Spinal cord (tissue), 10 donors: Measurements from ENCODE around the gene ZNF280B. TPM values are rescaled to one million over a fixed set of nuclear protein-coding genes. Genes with fewer than 3 reads are reported as not detected.
"Not testable (repeated sequence)": the region's sequence is repeated elsewhere in the genome, so short reads cannot be mapped to it uniquely, and the experiment has no call there.

Experiments used
- DNase-seq, 6 donors: peaks; one replicate each; pipeline versions ENCODE4 v3.0.0 to v3.0.0-alpha.2; 2013 to 2015; ENCODE audit warnings: low spot score in 6 of 6, low read depth in 4 of 6
- H3K27ac ChIP-seq: one replicate; pipeline ENCODE4 v1.5.1; 2013; ENCODE audit warnings: low read depth, low read length, control low read depth
- H3K27me3 ChIP-seq: one replicate; pipeline ENCODE4 v1.6.1; 2013; ENCODE audit warnings: low read length; ENCODE audit not compliant: control insufficient read depth, insufficient read depth
- H3K36me3 ChIP-seq: one replicate; pipeline ENCODE4 v1.6.1; 2013; ENCODE audit warnings: low read length; ENCODE audit not compliant: control insufficient read depth, insufficient read depth
- H3K4me1 ChIP-seq: one replicate; pipeline ENCODE4 v1.6.1; 2013; ENCODE audit warnings: low read length; ENCODE audit not compliant: control insufficient read depth, insufficient read depth
- H3K4me3 ChIP-seq: one replicate; pipeline ENCODE4 v1.5.1; 2013; ENCODE audit warnings: low read depth, low read length, control low read depth
- H3K9me3 ChIP-seq: one replicate; pipeline ENCODE4 v1.6.1; 2013; ENCODE audit warnings: low read length; ENCODE audit not compliant: control insufficient read depth, insufficient read depth
- WGBS: methylation state at CpG from one replicate; pipeline ENCODE4 v1.1.5; 2013; ENCODE audit warnings: missing lambda C conversion rate; ENCODE audit not compliant: insufficient coverage; 5-methylcytosine and 5-hydroxymethylcytosine counted together
- polyA plus RNA-seq, 2 donors: library from polyadenylated mRNA; unstranded; fragments of 120-200 nt; gene quantifications; one replicate each; pipeline ENCODE4 v1.2.1, GENCODE V29; 2013; ENCODE audit not compliant: insufficient read length in 2 of 2
- total RNA-seq, 2 donors: library from RNA; depleted of rRNA in 1 of 2; stranded (reverse); fragments of 120-200 nt in 1 of 2; fragments of >200 nt in 1 of 2; gene quantifications; one replicate each; pipeline versions ENCODE4 v1.2.3 to v1.2.4, GENCODE V29; 2013 to 2014
- donor health status: healthy.

ZNF280B gene
- total and polyA plus RNA-seq, 4 donors = 3.4 to 5.0 (median 4.3) TPM

DNA sequence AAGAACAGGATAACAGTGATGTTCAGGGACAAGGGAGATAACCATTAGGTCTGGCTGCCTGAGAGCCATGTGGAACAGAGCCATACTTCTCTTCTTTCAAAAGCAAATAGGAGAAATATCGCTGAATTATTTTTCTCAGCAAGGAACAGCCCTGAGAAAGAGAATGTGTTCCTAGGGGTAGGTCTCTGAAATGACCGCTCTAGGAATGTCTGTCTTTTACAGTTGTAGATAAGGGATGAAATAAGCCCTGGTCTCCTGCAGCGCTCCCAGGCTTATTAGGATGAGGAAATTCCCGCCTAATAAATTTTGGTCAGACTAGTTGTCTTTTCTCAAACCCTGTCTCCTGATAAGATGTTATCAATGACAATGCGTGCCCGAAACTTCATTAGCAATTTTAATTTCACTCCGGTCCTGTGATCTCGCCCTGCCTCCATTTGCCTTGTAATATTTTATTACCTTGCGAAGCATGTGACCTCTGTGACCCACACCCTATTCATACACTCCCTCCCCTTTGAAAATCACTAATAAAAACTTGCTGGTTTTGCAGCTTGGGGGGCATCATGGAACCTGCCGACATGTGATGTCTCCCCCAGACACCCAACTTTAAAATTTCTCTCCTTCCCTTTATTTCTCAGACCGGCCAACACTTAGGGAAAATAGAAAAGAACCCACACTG, 39.6 kb downstream of the ZNF280B start:
- 95% methylated on average over 4 of the region's 11 CpGs for WGBS
- DNase-seq, H3K27ac ChIP-seq, H3K36me3 ChIP-seq, H3K4me1 ChIP-seq, H3K27me3 ChIP-seq, H3K4me3 ChIP-seq, H3K9me3 ChIP-seq: not testable (repeated sequence)

DNA sequence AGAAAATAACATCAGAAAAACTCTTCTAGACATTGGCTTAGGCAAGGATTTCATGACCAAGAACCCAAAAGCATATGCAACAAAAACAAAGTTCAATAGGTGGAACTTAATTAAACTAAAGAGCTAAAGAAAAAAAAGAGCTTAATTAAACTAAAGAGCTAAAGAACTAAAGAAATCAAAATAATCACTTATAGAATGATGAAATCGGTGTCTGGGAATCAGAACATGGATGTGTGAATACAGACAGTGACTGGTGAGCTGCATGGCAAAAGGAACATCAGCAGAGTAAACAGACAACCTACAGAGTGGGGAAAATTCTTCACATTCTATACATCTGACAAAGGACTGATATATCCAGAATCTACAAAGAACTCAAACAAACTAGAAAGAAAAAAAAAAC, 41.4 kb downstream of the ZNF280B start:
- H3K27me3 ChIP-seq = peaks cover 4% of the 10 kb centered on the region
- no CpG with 5 or more reads among the region's 1 CpG for WGBS
- no peak overlapping the region for H3K27ac ChIP-seq
- H3K9me3 ChIP-seq = no peaks in the 10 kb centered on the region
- no peak overlapping the region for H3K4me3 ChIP-seq
- no peaks in the 10 kb centered on the region for H3K4me1 ChIP-seq
- no peaks in the 10 kb centered on the region for H3K36me3 ChIP-seq
- no peak for DNase-seq

DNA sequence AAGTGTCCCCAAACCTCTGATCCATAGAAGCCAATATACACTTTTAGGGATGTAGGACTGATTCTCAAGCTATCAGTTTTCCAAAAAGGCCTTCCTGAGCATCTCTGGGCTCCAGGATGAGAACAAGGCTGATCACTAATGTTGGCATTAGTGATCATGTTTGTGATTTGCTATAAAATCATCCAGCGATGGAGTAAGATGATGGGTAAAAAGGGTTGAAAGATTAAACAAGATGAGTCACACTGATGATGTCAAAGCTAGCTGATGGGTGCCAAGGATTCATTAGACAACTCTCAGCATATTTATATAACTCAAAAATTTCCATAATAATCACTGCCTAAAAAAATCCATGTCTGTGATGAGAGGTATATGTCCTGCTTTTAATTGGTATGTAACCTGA, 42.8 kb downstream of the ZNF280B start:
- no CpG with 5 or more reads among the region's 1 CpG for WGBS

DNA sequence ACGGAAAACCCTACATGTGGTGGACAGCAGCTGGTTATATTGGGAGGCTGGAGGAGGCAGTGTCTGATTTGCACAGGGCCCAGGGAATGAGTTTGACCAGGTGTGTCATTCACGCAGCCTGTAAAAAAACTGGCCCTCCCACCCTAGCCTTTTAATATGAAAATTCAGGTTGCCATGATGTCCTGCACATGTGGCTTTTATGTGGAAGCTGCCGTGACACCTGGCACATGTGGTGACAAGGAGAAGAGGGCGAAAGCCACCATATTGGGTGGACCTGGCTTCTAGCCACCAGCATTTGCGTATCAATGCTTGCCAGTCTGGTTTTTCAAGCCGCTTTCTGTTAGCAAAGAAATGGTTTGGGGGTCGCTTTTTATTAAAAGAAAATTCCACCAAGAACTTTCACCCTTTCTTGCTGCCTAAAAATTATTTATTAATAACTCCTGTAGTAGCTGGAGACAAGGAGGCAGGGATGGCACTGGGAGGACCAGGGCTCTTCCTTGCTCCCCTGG, 43.4 kb downstream of the ZNF280B start:
- WGBS = 81% methylated on average over 3 of the region's 7 CpGs
- no peak for DNase-seq
- no peaks in the 10 kb centered on the region for H3K36me3 ChIP-seq
- no peaks in the 10 kb centered on the region for H3K4me1 ChIP-seq
- no peaks in the 10 kb centered on the region for H3K9me3 ChIP-seq
- no peak overlapping the region for H3K27ac ChIP-seq
- H3K27me3 ChIP-seq = peaks cover 4% of the 10 kb centered on the region
- no peak overlapping the region for H3K4me3 ChIP-seq

More for the DNA sequence above, 42.8 kb downstream of the ZNF280B start:
- Histone ChIP-seq H3K27ac (no peak overlapping the region), H3K4me1 (no peaks in the 10 kb centered on the region), H3K36me3 (no peaks in the 10 kb centered on the region), H3K27me3 (peaks cover 4% of the 10 kb centered on the region), H3K9me3 (no peaks in the 10 kb centered on the region), H3K4me3 (no peak overlapping the region)
- DNase-seq = no peak

DNA sequence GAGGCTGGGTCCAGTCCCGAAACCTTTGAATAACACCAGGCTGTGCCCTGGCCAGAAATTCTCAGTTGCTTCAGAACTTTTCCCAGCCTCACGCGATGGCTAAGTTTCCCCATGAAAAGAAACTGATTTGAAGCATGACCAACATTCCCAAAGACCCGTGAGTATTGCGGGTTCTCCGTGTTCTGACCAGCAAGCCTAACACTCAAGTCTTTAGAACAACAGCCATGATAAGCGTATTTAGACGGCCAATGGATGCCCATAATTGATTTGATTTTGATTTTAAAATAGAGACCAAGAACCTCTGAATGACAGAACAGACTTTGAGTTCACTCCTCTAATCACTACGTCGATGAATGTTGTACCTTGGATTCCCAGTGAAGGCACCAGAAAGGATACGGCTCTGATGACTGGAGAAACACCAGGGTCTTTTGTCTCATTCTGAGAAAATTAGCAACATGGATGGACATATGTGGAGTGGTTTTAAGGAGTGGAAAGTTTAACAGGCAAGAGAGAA, 43.9 kb downstream of the ZNF280B start:
- no peak for DNase-seq

DNA sequence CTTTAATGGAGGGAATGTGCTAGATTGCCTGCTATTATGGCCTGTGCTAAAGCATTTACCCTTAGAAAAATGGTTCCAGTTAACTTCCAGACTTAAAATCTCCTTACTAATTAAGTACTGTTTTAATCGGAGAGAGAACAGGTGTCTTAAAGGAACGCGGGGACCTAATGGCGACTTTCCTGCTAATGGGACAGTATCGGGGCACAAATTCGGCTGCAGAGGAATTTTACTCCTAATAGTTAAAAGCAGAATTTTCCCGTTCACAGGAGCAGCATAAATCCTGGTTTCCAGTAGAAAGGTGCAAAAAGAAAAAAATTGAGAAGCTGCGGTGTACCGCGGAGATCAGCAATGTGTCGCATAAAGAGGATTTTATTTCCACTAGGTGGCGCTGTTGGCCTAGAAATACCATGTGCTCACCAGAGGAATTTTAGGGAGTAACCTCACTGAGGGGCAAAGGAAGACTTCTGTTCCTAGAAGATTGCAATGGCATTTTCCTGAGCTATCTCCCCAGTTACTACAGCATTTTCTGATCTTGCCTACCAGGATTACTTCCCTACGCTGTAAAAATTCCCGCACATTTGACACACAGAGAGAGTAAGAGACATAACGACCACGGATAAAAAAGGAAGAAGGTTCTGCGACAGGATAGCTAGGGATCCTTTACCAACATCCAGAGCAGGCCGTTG, 44.5 kb downstream of the ZNF280B start:
- H3K36me3 ChIP-seq = no peaks in the 10 kb centered on the region
- H3K27ac ChIP-seq = no peak overlapping the region
- H3K9me3 ChIP-seq = peaks cover 2% of the 10 kb centered on the region
- no peak overlapping the region for H3K4me3 ChIP-seq
- H3K27me3 ChIP-seq = peaks cover 4% of the 10 kb centered on the region
- DNase-seq = peak; percentile 59 to 94 (median 79)
- WGBS = 22% methylated on average over 15 of the region's 18 CpGs
- no peaks in the 10 kb centered on the region for H3K4me1 ChIP-seq

More for the DNA sequence above, 43.9 kb downstream of the ZNF280B start:
- H3K9me3 ChIP-seq = peaks cover 2% of the 10 kb centered on the region
- no peak overlapping the region for H3K27ac ChIP-seq
- H3K27me3 ChIP-seq = peaks cover 4% of the 10 kb centered on the region
- H3K4me1 ChIP-seq = no peaks in the 10 kb centered on the region
- H3K4me3 ChIP-seq = no peak overlapping the region
- no peaks in the 10 kb centered on the region for H3K36me3 ChIP-seq
- WGBS = 79% methylated on average over 7 of the region's 11 CpGs

DNA sequence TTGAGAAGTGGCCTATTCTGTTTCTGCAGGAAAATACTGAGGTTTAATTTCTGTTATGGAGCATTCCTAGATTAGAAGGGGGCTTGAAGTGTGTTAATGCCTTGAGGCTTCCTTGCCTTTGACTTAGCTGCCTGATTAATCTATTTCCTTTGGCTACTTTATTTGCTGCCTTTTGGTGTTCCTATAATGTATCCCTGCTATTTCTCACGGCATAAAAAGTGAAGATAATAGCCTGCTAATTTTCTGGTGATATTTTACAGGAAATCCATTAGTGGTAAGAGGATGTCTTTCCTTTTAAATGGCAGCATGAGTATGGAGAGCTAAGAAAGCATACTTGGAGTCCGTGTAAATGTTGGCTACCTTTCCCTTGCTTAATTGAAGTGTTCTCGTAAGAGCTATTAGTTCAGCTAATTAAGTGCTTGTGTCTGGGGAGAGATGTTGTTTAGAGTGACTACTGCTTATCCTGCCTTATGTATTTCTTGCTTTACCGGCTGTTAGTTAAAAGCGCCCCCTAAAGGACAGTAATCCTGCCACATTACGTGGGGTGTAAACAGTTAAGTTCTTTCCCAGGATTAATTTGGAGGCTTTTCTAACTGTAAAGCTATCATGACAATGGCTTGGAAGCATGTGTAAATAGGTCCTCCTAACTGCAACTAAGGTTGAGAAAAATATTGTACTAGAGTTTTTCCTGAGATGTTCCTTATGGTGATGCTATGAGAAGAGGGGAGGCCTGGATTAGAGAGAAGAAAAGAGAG, 45.6 kb downstream of the ZNF280B start:
- Histone ChIP-seq H3K27me3 (peaks cover 4% of the 10 kb centered on the region), H3K27ac (no peak overlapping the region), H3K36me3 (no peaks in the 10 kb centered on the region), H3K9me3 (peaks cover 5% of the 10 kb centered on the region), H3K4me3 (no peak overlapping the region), H3K4me1 (no peaks in the 10 kb centered on the region)
- WGBS = 25% methylated on average over 1 of the region's 6 CpGs
- DNase-seq = peak in 1 of 6 donors; percentile 24

DNA sequence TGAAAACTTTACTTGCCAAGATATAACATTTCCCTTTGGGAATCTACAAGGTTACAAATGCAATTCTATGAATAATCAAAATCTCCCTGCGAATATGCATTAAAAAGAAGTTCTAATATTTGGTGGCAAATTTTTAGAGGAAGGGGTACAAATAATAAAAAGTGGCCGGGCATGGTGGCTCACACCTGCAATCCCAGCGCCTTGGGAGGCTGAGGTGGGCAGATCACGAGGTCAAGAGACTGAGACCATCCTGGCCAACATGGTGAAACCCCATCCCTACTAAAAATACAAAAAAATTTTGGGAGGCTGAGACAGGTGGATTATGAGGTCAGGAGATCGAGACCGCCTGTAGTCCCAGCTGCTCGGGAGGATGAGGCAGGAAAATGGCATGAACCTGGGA, 47.0 kb downstream of the ZNF280B start:
- 91% methylated on average over 4 of the region's 7 CpGs for WGBS
- Histone ChIP-seq H3K27ac (no peak overlapping the region), H3K9me3 (peaks cover 5% of the 10 kb centered on the region), H3K4me1 (no peaks in the 10 kb centered on the region), H3K36me3 (no peaks in the 10 kb centered on the region), H3K4me3 (no peak overlapping the region), H3K27me3 (peaks cover 4% of the 10 kb centered on the region)
- DNase-seq = no peak

DNA sequence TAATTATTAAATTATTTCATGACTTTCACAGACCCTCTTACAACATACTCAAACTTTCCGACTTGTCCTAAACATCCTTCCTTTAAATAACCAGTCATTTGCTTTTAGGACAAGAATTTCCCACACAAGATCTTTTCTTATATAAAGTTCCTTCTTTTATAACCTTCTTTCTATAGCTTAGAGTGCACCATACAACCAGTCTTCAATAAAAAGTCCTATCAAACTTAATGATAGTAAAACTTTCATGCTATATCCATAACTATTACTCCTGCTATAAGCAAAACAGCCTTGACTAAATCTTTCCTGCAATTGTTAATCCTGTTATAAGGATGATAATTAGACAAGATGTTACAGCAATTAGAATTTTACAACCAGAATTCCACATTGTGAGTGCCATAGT, 47.4 kb downstream of the ZNF280B start:
- no peak for DNase-seq
- 83% methylated on average over 1 of the region's 1 CpG for WGBS
- Histone ChIP-seq H3K36me3 (no peaks in the 10 kb centered on the region), H3K27ac (no peak overlapping the region), H3K4me3 (no peak overlapping the region), H3K4me1 (no peaks in the 10 kb centered on the region), H3K27me3 (peaks cover 4% of the 10 kb centered on the region), H3K9me3 (peaks cover 5% of the 10 kb centered on the region)
